GM23338 (cell line): ENCODE data around the gene NACA2. TPM values are rescaled to one million over a fixed set of nuclear protein-coding genes. Genes with fewer than 3 reads are reported as not detected.
"Not testable (repeated sequence)": the region's sequence is repeated elsewhere in the genome, so short reads cannot be mapped to it uniquely, and the experiment has no call there.

Experiments used
- ATAC-seq: fragments of 200-7000 bp; cut with Tn5 transposase; 3 replicates; pipeline ENCODE4 v1.9.1; 2020
- DNase-seq: peaks from one replicate; pipeline ENCODE4 v3.0.0-alpha.2; 2015; ENCODE audit warnings: low spot score
- H2AFZ ChIP-seq: fragments of 200-600 bp; sonication (generic); 2 replicates; pipeline ENCODE4 v1.8.0; 2016; ENCODE audit warnings: antibody characterized with exemption, mild to moderate bottlenecking, moderate library complexity
- H3F3A ChIP-seq: fragments of 200-600 bp; sonication (generic); replicated peaks from 2 replicates; pipeline ENCODE4 v1.8.0; 2017; ENCODE audit warnings: antibody characterized with exemption, mixed run types, low read depth
- H3K27ac ChIP-seq: fragments of 200-600 bp; sonication (generic); 2 replicates; pipeline ENCODE4 v1.6.1; 2016; ENCODE audit warnings: low read depth
- H3K27me3 ChIP-seq: fragments of 200-600 bp; sonication (generic); 2 replicates; pipeline ENCODE4 v1.8.0; 2016; ENCODE audit warnings: mild to moderate bottlenecking, mixed run types, moderate library complexity; ENCODE audit not compliant: insufficient read depth
- H3K36me3 ChIP-seq: fragments of 200-600 bp; sonication (generic); 2 replicates; pipeline ENCODE4 v1.8.0; 2016; ENCODE audit warnings: mild to moderate bottlenecking; ENCODE audit not compliant: insufficient read depth
- H3K4me1 ChIP-seq: fragments of 200-600 bp; sonication (generic); 2 replicates; pipeline ENCODE4 v1.8.0; 2016; ENCODE audit warnings: mild to moderate bottlenecking, moderate library complexity; ENCODE audit not compliant: insufficient read depth
- H3K4me2 ChIP-seq: fragments of 200-600 bp; sonication (generic); 2 replicates; pipeline ENCODE4 v1.7.1; 2017; ENCODE audit warnings: mixed run types
- H3K4me3 ChIP-seq: fragments of 200-600 bp; sonication (generic); 2 replicates; pipeline ENCODE4 v1.6.1; 2016; ENCODE audit warnings: mixed run types
- H3K79me2 ChIP-seq: fragments of 200-600 bp; sonication (generic); replicated peaks from 2 replicates; pipeline ENCODE4 v1.8.0; 2017; ENCODE audit warnings: mild to moderate bottlenecking; ENCODE audit not compliant: insufficient read depth
- H3K9me2 ChIP-seq: fragments of 200-600 bp; sonication (generic); 2 replicates; pipeline ENCODE4 v1.8.0; 2017; ENCODE audit not compliant: insufficient read depth
- H4K20me1 ChIP-seq: fragments of 200-600 bp; sonication (generic); replicated peaks from 2 replicates; pipeline ENCODE4 v1.8.0; 2017; ENCODE audit warnings: mild to moderate bottlenecking; ENCODE audit not compliant: insufficient read depth
- H3K27ac Mint-ChIP-seq: 2 replicates; pipeline ENCODE4 v1.8.0; 2020; ENCODE audit warnings: inconsistent platforms, mild to moderate bottlenecking, moderate library complexity, mixed read lengths
- H3K27me3 Mint-ChIP-seq: 3 replicates; pipeline ENCODE4 v1.8.0; 2022; ENCODE audit warnings: low read depth, mild to moderate bottlenecking, moderate library complexity, mixed read lengths, inconsistent platforms; ENCODE audit not compliant: insufficient read depth, poor library complexity
- H3K36me3 Mint-ChIP-seq: 3 replicates; pipeline ENCODE4 v1.8.0; 2021; ENCODE audit warnings: low read depth, mild to moderate bottlenecking, inconsistent platforms, moderate library complexity, mixed read lengths
- H3K4me1 Mint-ChIP-seq: 3 replicates; pipeline ENCODE4 v1.8.0; 2020; ENCODE audit warnings: mild to moderate bottlenecking, inconsistent platforms, mixed read lengths
- H3K4me3 Mint-ChIP-seq: 3 replicates; pipeline ENCODE4 v1.8.0; 2021; ENCODE audit warnings: moderate library complexity, mild to moderate bottlenecking, inconsistent platforms, mixed read lengths
- H3K9me3 Mint-ChIP-seq: 3 replicates; pipeline ENCODE4 v1.8.0; 2020; ENCODE audit warnings: moderate library complexity, mild to moderate bottlenecking, inconsistent platforms, mixed read lengths
- EZH2 ChIP-seq: fragments of 200-600 bp; sonication (generic); IDR thresholded peaks from one replicate; pipeline ENCODE4 v1.8.0; 2017; ENCODE audit warnings: antibody characterized with exemption, mild to moderate bottlenecking, low read depth; ENCODE audit not compliant: unreplicated experiment
- EZH2phosphoT487 ChIP-seq: fragments of 200-600 bp; sonication (generic); IDR thresholded peaks from one replicate; pipeline ENCODE4 v1.8.1; 2018; ENCODE audit warnings: antibody characterized with exemption; ENCODE audit not compliant: unreplicated experiment
- JUNB ChIP-seq: IDR thresholded peaks from one replicate; pipeline ENCODE4 v1.6.1; 2016; ENCODE audit warnings: antibody characterized with exemption; ENCODE audit not compliant: unreplicated experiment
- STAT1 ChIP-seq: IDR thresholded peaks from one replicate; pipeline ENCODE4 v1.6.1; 2016; ENCODE audit warnings: antibody characterized with exemption; ENCODE audit not compliant: unreplicated experiment
- polyA plus RNA-seq: library from polyadenylated mRNA; unstranded; fragments of >200 nt; fragmentation: Nextera tagmentation; extraction: Ambion mirVana; gene quantifications from 2 replicates; pipeline ENCODE4 v1.2.1, GENCODE V29; 2016
- total RNA-seq: library from RNA; depleted of rRNA; stranded (reverse); fragments of >200 nt; shearing (Covaris generic); gene quantifications from 2 replicates; pipeline ENCODE4 v1.2.3, GENCODE V29; 2014
- TF ChIP-seq, protein P1 (sequence below), 2 experiments: fragments of 200-600 bp in 1 of 2; sonication (generic) in 1 of 2; conservative IDR thresholded peaks; 2 replicates each; pipeline versions ENCODE4 v1.5.1 to v1.6.1; 2016 to 2017; ENCODE audit warnings: antibody characterized with exemption in 2 of 2, low read depth in 2 of 2, mild to moderate bottlenecking in 2 of 2, moderate library complexity in 1 of 2
- TF ChIP-seq, protein P2 (sequence below): IDR thresholded peaks from one replicate; pipeline ENCODE4 v1.6.1; 2018; ENCODE audit warnings: antibody characterized with exemption; ENCODE audit not compliant: unreplicated experiment

The NACA2 gene
- total and polyA plus RNA-seq, 2 experiments from 2014 or later = 0.65 TPM; not detected in 1

GRCh38 chr17:61575352-61575975 lies 15.6 kb downstream of the NACA2 start:
- no peak overlapping the region for H3K4me3 ChIP-seq
- H3K27ac Mint-ChIP-seq = no peak overlapping the region
- H3K4me3 Mint-ChIP-seq = no peak overlapping the region
- no peak overlapping the region for H3K4me2 ChIP-seq
- H3K36me3 Mint-ChIP-seq = no peaks in the 10 kb centered on the region; the same call in 2 of the 3 replicates
- peaks cover 3% of the 10 kb centered on the region; the same call in 1 of the 3 replicates for H3K4me1 Mint-ChIP-seq
- ATAC-seq (peak; percentile 41), DNase-seq (no peak)
- no peaks in the 10 kb centered on the region for H3K4me1 ChIP-seq
- H2AFZ ChIP-seq = no peak overlapping the region
- H3K27me3 ChIP-seq = no peaks in the 10 kb centered on the region
- H4K20me1 ChIP-seq = no peaks in the 10 kb centered on the region
- TF ChIP-seq EZH2 = no peak
- no peak for TF ChIP-seq STAT1
- TF ChIP-seq EZH2phosphoT487 = no peak
- TF ChIP-seq JUNB = no peak
- TF ChIP-seq, protein P1, sequence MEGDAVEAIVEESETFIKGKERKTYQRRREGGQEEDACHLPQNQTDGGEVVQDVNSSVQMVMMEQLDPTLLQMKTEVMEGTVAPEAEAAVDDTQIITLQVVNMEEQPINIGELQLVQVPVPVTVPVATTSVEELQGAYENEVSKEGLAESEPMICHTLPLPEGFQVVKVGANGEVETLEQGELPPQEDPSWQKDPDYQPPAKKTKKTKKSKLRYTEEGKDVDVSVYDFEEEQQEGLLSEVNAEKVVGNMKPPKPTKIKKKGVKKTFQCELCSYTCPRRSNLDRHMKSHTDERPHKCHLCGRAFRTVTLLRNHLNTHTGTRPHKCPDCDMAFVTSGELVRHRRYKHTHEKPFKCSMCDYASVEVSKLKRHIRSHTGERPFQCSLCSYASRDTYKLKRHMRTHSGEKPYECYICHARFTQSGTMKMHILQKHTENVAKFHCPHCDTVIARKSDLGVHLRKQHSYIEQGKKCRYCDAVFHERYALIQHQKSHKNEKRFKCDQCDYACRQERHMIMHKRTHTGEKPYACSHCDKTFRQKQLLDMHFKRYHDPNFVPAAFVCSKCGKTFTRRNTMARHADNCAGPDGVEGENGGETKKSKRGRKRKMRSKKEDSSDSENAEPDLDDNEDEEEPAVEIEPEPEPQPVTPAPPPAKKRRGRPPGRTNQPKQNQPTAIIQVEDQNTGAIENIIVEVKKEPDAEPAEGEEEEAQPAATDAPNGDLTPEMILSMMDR (conservative IDR thresholded peaks at IDR 0.05; ENCODE audit: low read depth in 2 of 2) = no peak
- H3K27me3 Mint-ChIP-seq = no peaks in the 10 kb centered on the region
- H3K36me3 ChIP-seq = 0 out of 2 replicates have a peak, but pooled peaks cover 11% of the 10 kb centered on the region
- no peak overlapping the region for H3K27ac ChIP-seq
- peaks cover 3% of the 10 kb centered on the region; the same call in 1 of the 2 replicates for H3K9me2 ChIP-seq
- no peaks in the 10 kb centered on the region for H3K79me2 ChIP-seq
- H3K9me3 Mint-ChIP-seq = peaks cover 10% of the 10 kb centered on the region
- no peaks in the 10 kb centered on the region for H3F3A ChIP-seq

DNA sequence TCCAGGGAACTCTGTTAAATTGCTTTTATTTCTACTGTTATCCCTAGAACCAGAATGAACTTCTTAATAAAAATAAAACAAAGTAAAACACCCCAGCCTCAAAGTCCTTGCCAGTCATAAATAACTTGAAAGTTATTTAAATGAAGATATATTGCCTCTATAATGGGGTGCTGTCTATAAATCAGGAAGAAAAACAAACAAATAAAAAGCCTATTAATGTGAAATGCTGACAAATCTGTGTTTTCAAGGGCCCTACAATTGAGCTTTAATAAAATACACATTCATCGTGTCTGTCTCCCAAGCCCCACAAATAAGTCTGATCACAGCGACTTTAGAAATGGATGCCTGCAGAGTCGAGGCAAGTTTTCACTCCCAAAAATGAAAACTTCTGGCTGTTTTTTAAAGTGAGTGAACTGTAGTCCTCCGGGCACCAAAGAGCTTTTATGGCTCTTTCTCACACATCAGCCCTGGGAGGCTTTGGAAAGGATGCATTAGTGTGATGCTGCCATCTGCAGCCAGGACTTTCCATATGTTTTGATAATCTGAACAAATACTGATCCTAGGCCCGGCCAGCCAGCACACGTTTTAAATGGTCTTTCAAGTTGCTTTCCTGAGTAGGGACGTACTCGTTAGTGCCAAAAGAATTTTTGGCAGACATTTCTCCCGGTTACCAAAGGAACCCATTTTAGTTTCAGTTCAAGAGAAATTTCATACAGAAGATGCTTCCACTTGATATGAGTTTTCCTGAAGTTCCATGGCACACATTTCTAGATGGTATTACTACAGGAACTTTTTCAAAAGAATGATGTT lies 16.3 kb downstream of the NACA2 start:
- Mint-ChIP-seq H3K36me3 (peaks cover 4% of the 10 kb centered on the region; the same call in 2 of the 3 replicates), H3K9me3 (peaks cover 16% of the 10 kb centered on the region), H3K4me3 (no peak overlapping the region), H3K4me1 (peaks cover 3% of the 10 kb centered on the region; the same call in 1 of the 3 replicates), H3K27ac (no peak overlapping the region), H3K27me3 (no peaks in the 10 kb centered on the region)
- Histone ChIP-seq H2AFZ (no peak overlapping the region), H3K4me2 (no peak overlapping the region), H3K27me3 (no peaks in the 10 kb centered on the region), H3K9me2 (peaks cover 3% of the 10 kb centered on the region; the same call in 1 of the 2 replicates), H3K4me1 (no peaks in the 10 kb centered on the region), H3K36me3 (0 out of 2 replicates have a peak, but pooled peaks cover 11% of the 10 kb centered on the region), H4K20me1 (no peaks in the 10 kb centered on the region), H3F3A (no peaks in the 10 kb centered on the region), H3K4me3 (no peak overlapping the region), H3K79me2 (no peaks in the 10 kb centered on the region), H3K27ac (no peak overlapping the region)
- TF ChIP-seq, protein P2, sequence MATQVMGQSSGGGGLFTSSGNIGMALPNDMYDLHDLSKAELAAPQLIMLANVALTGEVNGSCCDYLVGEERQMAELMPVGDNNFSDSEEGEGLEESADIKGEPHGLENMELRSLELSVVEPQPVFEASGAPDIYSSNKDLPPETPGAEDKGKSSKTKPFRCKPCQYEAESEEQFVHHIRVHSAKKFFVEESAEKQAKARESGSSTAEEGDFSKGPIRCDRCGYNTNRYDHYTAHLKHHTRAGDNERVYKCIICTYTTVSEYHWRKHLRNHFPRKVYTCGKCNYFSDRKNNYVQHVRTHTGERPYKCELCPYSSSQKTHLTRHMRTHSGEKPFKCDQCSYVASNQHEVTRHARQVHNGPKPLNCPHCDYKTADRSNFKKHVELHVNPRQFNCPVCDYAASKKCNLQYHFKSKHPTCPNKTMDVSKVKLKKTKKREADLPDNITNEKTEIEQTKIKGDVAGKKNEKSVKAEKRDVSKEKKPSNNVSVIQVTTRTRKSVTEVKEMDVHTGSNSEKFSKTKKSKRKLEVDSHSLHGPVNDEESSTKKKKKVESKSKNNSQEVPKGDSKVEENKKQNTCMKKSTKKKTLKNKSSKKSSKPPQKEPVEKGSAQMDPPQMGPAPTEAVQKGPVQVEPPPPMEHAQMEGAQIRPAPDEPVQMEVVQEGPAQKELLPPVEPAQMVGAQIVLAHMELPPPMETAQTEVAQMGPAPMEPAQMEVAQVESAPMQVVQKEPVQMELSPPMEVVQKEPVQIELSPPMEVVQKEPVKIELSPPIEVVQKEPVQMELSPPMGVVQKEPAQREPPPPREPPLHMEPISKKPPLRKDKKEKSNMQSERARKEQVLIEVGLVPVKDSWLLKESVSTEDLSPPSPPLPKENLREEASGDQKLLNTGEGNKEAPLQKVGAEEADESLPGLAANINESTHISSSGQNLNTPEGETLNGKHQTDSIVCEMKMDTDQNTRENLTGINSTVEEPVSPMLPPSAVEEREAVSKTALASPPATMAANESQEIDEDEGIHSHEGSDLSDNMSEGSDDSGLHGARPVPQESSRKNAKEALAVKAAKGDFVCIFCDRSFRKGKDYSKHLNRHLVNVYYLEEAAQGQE = no peak
- TF ChIP-seq, protein P1 (conservative IDR thresholded peaks at IDR 0.05; ENCODE audit: low read depth in 2 of 2) = peak; percentile 42 to 65
- DNase-seq = peak; percentile 65
- peak; percentile 80 for ATAC-seq

DNA sequence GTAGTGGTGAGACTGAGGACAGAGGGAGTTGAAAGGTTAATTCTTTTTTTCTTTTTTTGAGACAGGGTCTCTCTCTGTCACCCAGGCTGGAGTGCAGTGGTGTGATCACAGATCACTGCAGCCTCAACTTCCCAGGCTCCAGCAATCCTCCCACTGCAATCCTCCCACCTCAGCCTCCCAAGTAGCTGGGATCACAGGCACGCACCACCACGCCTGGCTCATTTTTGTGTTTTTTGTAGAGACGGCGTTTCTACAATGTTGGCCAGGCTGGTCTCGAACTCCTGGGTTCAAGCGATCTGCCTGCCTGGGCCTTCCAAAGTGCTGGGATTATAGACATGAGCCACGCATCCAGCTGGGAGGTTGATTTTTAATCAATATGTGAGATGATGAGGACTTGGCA lies 18.5 kb downstream of the NACA2 start:
- H3F3A ChIP-seq, H3K27ac ChIP-seq, H3K79me2 ChIP-seq, H3K27ac Mint-ChIP-seq, H3K4me3 Mint-ChIP-seq, H3K9me2 ChIP-seq, H3K27me3 ChIP-seq, H3K4me2 ChIP-seq, DNase-seq, H3K4me1 Mint-ChIP-seq, H3K36me3 Mint-ChIP-seq, ATAC-seq, H2AFZ ChIP-seq, H4K20me1 ChIP-seq, H3K4me3 ChIP-seq, H3K4me1 ChIP-seq, H3K27me3 Mint-ChIP-seq: not testable (repeated sequence)
- H3K9me3 Mint-ChIP-seq = peaks cover 16% of the 10 kb centered on the region
- H3K36me3 ChIP-seq = 0 out of 2 replicates have a peak, but pooled peaks cover 11% of the 10 kb centered on the region
